DND-41 (cell line): ENCODE data around the gene FURIN.

Experiments
- ATAC-seq: fragments of 200-7000 bp; cut with Tn5 transposase; 3 replicates; pipeline ENCODE4 v1.9.1; 2021; ENCODE audit warnings: low read depth; ENCODE audit not compliant: insufficient read depth
- DNase-seq: peaks from one replicate; pipeline ENCODE4 v3.0.0-alpha.2; 2020
- H2AFZ ChIP-seq: 2 replicates; pipeline ENCODE4 v1.6.0; 2012; ENCODE audit warnings: low read depth, low read length
- H3K27ac ChIP-seq: 2 replicates; pipeline ENCODE4 v1.5.1; 2012; ENCODE audit warnings: low read length, inconsistent platforms
- H3K27me3 ChIP-seq: fragments of 200-600 bp; sonication (generic); 2 replicates; pipeline ENCODE4 v1.6.0; 2012; ENCODE audit warnings: low read length, mild to moderate bottlenecking, inconsistent platforms; ENCODE audit not compliant: insufficient read depth, poor library complexity
- H3K36me3 ChIP-seq: 2 replicates; pipeline ENCODE4 v1.5.1; 2012; ENCODE audit warnings: low read length, inconsistent platforms; ENCODE audit not compliant: insufficient read depth
- H3K4me1 ChIP-seq: 2 replicates; pipeline ENCODE4 v1.5.1; 2012; ENCODE audit warnings: mild to moderate bottlenecking, low read length; ENCODE audit not compliant: insufficient read depth
- H3K4me2 ChIP-seq: 2 replicates; pipeline ENCODE4 v1.6.0; 2012; ENCODE audit warnings: mild to moderate bottlenecking, moderate library complexity, low read length, inconsistent platforms; ENCODE audit not compliant: insufficient read depth
- H3K4me3 ChIP-seq, 2 experiments: fragments of 200-600 bp in 1 of 2; shearing (Covaris generic) in 1 of 2; 2 replicates each; pipeline ENCODE4 v1.5.1; 2012 to 2016; ENCODE audit warnings: inconsistent platforms in 2 of 2, low read length in 2 of 2, mild to moderate bottlenecking in 2 of 2, low read depth in 1 of 2, moderate library complexity in 1 of 2
- H3K79me2 ChIP-seq: 2 replicates; pipeline ENCODE4 v1.6.0; 2012; ENCODE audit warnings: low read length, inconsistent platforms; ENCODE audit not compliant: insufficient read depth
- H3K9ac ChIP-seq: 2 replicates; pipeline ENCODE4 v1.6.0; 2012; ENCODE audit warnings: low read depth, mild to moderate bottlenecking, inconsistent platforms, low read length, moderate library complexity
- H3K9me3 ChIP-seq: 2 replicates; pipeline ENCODE4 v1.5.1; 2012; ENCODE audit warnings: low read length, moderate library complexity, mild to moderate bottlenecking, inconsistent platforms; ENCODE audit not compliant: insufficient read depth, severe bottlenecking
- H4K20me1 ChIP-seq: 2 replicates; pipeline ENCODE4 v1.6.0; 2012; ENCODE audit warnings: low read length; ENCODE audit not compliant: insufficient read depth
- CTCF ChIP-seq: IDR thresholded peaks from 2 replicates; pipeline ENCODE4 v1.5.1; 2012; ENCODE audit warnings: borderline replicate concordance, low read length, moderate library complexity, mild to moderate bottlenecking; ENCODE audit not compliant: poor library complexity, severe bottlenecking; ENCODE audit errors: extremely low read depth
- EZH2 ChIP-seq: IDR thresholded peaks from 3 replicates; pipeline ENCODE4 v1.6.1; 2012; ENCODE audit warnings: borderline replicate concordance, low read depth, mild to moderate bottlenecking, moderate library complexity, low read length, inconsistent platforms; ENCODE audit not compliant: severe bottlenecking

Gene FURIN

GRCh38 chr15:90929246-90930019 is 61.0 kb downstream of the FURIN start:
- Histone ChIP-seq H4K20me1 (no peaks in the 10 kb centered on the region), H3K36me3 (no peaks in the 10 kb centered on the region), H2AFZ (peak overlapping the region; percentile 73), H3K27ac (peak overlapping the region; percentile 83), H3K4me1 (peaks cover 46% of the 10 kb centered on the region), H3K9me3 (no peaks in the 10 kb centered on the region), H3K9ac (peak overlapping the region; percentile 68), H3K4me3 (peak overlapping the region; percentile 44 to 78; a peak in 3 of 4 replicates), H3K4me2 (peak overlapping the region; percentile 82), H3K79me2 (peaks cover 23% of the 10 kb centered on the region), H3K27me3 (no peaks in the 10 kb centered on the region)
- no peak for ATAC-seq
- no peak for DNase-seq
- TF ChIP-seq EZH2 (no peak), CTCF (no peak)

GRCh38 chr15:90930861-90931574 is 62.6 kb downstream of the FURIN start:
- peak overlapping the region; percentile 83 for H3K27ac ChIP-seq
- peaks cover 57% of the 10 kb centered on the region for H3K4me1 ChIP-seq
- no peak for ATAC-seq
- no peak for DNase-seq
- H3K27me3 ChIP-seq: no peaks in the 10 kb centered on the region
- H2AFZ ChIP-seq: peak overlapping the region; percentile 73
- no peak for TF ChIP-seq EZH2
- TF ChIP-seq CTCF: no peak
- H3K9ac ChIP-seq: peak overlapping the region; percentile 68
- H3K4me3 ChIP-seq: peak overlapping the region; percentile 44 to 78; a peak in 3 of 4 replicates
- H3K4me2 ChIP-seq: peak overlapping the region; percentile 82
- no peaks in the 10 kb centered on the region for H3K9me3 ChIP-seq
- H3K36me3 ChIP-seq: peaks cover under 1% of the 10 kb centered on the region; the same call in 1 of the 2 replicates
- peaks cover 32% of the 10 kb centered on the region for H3K79me2 ChIP-seq
- no peaks in the 10 kb centered on the region for H4K20me1 ChIP-seq

- ATAC-seq (no peak), DNase-seq (no peak)
- H3K79me2 ChIP-seq: peaks cover 36% of the 10 kb centered on the region
- H3K27me3 ChIP-seq: no peaks in the 10 kb centered on the region
- peak overlapping the region; percentile 68 for H3K9ac ChIP-seq
- peaks cover 5% of the 10 kb centered on the region; the same call in 1 of the 2 replicates for H3K36me3 ChIP-seq
- TF ChIP-seq CTCF: no peak
- TF ChIP-seq EZH2: no peak
- peaks cover 61% of the 10 kb centered on the region for H3K4me1 ChIP-seq
- H3K9me3 ChIP-seq: no peaks in the 10 kb centered on the region
- H3K4me3 ChIP-seq: peak overlapping the region in 1 of 2 experiments; percentile 78; a peak in 3 of 4 replicates
- peak overlapping the region; percentile 82 for H3K4me2 ChIP-seq
- no peaks in the 10 kb centered on the region for H4K20me1 ChIP-seq
- peak overlapping the region; percentile 83 for H3K27ac ChIP-seq
- peak overlapping the region; percentile 9; the same call in 1 of the 2 replicates for H2AFZ ChIP-seq
These were observed 63.1 kb downstream of the FURIN start for GRCh38 chr15:90931575-90931827.
